Neutrophil (primary cell): ENCODE results near the gene RASSF1.
"Not testable (repeated sequence)": the region's sequence is repeated elsewhere in the genome, so short reads cannot be mapped to it uniquely, and the experiment has no call there.

Experiments used
- H3K27ac ChIP-seq: fragments of 200-600 bp; sonication (generic); 2 replicates; pipeline ENCODE4 v1.5.1; 2016; ENCODE audit warnings: mild to moderate bottlenecking, moderate library complexity
- H3K27me3 ChIP-seq: fragments of 200-600 bp; sonication (generic); 2 replicates; pipeline ENCODE4 v1.6.0; 2016; ENCODE audit warnings: mild to moderate bottlenecking
- H3K36me3 ChIP-seq: fragments of 200-600 bp; sonication (generic); 2 replicates; pipeline ENCODE4 v1.5.1; 2017
- H3K4me1 ChIP-seq, 2 experiments: fragments of 200-600 bp in 1 of 2; sonication (generic) in 1 of 2; 1 replicate in 1 of 2; 2 replicates in 1 of 2; pipeline versions ENCODE4 v1.5.1 to v1.6.1; 2013 to 2016; ENCODE audit warnings: low read depth in 1 of 2, low read length in 1 of 2, mild to moderate bottlenecking in 1 of 2, moderate library complexity in 1 of 2; ENCODE audit not compliant: control insufficient read depth in 1 of 2, insufficient read depth in 1 of 2
- H3K4me3 ChIP-seq, 2 experiments: fragments of 200-600 bp in 1 of 2; sonication (generic) in 1 of 2; 1 replicate in 1 of 2; 2 replicates in 1 of 2; pipeline ENCODE4 v1.5.1; 2013 to 2016; ENCODE audit warnings: low read depth in 1 of 2, low read length in 1 of 2, mild to moderate bottlenecking in 1 of 2, moderate library complexity in 1 of 2
- H3K9me3 ChIP-seq: fragments of 200-600 bp; sonication (generic); 2 replicates; pipeline ENCODE4 v1.5.1; 2016
- TF ChIP-seq, protein P1 (sequence below): fragments of 200-600 bp; sonication (generic); IDR thresholded peaks from 2 replicates; pipeline ENCODE4 v1.5.1; 2016; ENCODE audit warnings: antibody characterized with exemption

The RASSF1 gene

DNA sequence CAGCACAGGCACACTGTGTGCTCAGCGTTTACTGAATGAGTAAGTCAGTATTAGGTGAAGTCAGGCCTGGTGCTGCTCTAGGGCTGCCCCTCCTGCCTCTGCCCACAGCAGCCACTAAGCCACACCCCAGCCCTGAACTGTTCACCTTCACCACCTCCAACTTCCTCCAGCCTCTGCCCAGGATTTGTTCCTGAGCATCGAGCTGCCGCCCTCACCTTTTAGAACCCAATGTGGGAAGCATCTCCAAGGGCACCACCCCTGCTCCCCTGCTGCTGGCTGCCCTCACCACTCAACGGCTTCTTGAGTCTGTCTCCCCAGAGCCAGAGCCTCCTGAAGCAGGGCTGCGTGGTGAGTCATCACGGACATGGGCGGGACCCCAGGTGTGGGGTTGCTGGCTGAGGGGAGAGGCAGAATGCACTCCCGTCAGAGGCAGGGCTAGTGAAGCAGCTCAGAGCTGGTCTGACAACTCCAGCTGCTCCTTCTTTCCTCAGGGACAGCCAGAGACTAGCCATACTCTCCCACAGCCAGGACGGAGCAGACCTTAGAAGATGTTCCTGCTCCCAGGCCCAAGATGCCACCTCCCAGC, 23.9 kb downstream of the RASSF1 start:
- TF ChIP-seq, protein P1, sequence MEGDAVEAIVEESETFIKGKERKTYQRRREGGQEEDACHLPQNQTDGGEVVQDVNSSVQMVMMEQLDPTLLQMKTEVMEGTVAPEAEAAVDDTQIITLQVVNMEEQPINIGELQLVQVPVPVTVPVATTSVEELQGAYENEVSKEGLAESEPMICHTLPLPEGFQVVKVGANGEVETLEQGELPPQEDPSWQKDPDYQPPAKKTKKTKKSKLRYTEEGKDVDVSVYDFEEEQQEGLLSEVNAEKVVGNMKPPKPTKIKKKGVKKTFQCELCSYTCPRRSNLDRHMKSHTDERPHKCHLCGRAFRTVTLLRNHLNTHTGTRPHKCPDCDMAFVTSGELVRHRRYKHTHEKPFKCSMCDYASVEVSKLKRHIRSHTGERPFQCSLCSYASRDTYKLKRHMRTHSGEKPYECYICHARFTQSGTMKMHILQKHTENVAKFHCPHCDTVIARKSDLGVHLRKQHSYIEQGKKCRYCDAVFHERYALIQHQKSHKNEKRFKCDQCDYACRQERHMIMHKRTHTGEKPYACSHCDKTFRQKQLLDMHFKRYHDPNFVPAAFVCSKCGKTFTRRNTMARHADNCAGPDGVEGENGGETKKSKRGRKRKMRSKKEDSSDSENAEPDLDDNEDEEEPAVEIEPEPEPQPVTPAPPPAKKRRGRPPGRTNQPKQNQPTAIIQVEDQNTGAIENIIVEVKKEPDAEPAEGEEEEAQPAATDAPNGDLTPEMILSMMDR = no peak
- no peaks in the 10 kb centered on the region for H3K9me3 ChIP-seq
- H3K4me1 ChIP-seq = peaks cover 34 to 49% of the 10 kb centered on the region in 2 experiments
- no peak overlapping the region for H3K27ac ChIP-seq
- no peak overlapping the region for H3K4me3 ChIP-seq
- H3K36me3 ChIP-seq = peaks cover 5% of the 10 kb centered on the region
- no peaks in the 10 kb centered on the region for H3K27me3 ChIP-seq

DNA sequence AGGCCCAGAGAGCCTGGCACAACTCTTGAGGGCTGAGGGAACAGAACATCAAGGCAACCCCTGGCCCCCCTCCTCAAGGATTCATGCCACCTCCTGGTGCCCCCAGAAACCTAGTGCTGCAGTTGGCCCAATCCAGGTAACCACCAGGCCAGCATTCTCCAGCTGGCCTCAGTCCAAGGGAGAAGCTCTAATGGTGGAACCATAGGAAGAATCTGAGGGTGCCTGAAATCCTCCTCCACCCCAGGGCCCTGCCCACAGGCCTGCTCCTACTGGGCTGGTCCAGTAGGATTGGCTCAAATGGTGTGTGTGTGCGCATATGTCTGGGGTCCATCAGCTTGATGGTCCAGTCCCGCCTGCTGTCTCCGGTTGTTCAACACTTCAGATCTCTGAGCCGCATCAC, 25.8 kb downstream of the RASSF1 start:
- TF ChIP-seq, protein P1 = no peak
- no peak overlapping the region for H3K27ac ChIP-seq
- H3K9me3 ChIP-seq = no peaks in the 10 kb centered on the region
- H3K4me3 ChIP-seq = no peak overlapping the region
- peaks cover 5% of the 10 kb centered on the region for H3K36me3 ChIP-seq
- H3K4me1 ChIP-seq = peaks cover 23 to 31% of the 10 kb centered on the region in 2 experiments
- no peaks in the 10 kb centered on the region for H3K27me3 ChIP-seq

DNA sequence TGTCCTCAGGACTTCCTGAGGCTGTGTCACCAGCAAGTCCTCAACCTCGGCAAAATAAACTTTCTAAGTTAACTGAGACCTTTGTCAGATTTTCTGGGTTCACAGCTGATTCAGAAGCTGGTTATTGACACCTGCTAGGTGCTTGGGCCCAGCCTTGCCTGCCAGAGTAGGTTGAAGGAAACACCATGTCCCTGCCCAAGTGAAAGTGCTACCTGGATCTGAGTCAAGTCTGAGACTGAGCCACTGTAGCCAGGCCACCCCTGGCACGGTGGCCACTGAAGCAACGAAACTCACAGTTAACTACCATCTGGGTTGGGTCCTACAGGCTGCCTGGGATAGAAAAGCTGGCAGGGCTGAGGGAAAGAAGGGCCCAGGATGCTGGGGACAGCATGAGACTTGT, 26.3 kb downstream of the RASSF1 start:
- H3K36me3 ChIP-seq = peaks cover 5% of the 10 kb centered on the region
- TF ChIP-seq, protein P1 = no peak
- H3K9me3 ChIP-seq = no peaks in the 10 kb centered on the region
- no peak overlapping the region for H3K4me3 ChIP-seq
- peak overlapping the region; percentile 10 for H3K27ac ChIP-seq
- H3K4me1 ChIP-seq = peaks cover 18 to 26% of the 10 kb centered on the region in 2 experiments
- H3K27me3 ChIP-seq = no peaks in the 10 kb centered on the region

DNA sequence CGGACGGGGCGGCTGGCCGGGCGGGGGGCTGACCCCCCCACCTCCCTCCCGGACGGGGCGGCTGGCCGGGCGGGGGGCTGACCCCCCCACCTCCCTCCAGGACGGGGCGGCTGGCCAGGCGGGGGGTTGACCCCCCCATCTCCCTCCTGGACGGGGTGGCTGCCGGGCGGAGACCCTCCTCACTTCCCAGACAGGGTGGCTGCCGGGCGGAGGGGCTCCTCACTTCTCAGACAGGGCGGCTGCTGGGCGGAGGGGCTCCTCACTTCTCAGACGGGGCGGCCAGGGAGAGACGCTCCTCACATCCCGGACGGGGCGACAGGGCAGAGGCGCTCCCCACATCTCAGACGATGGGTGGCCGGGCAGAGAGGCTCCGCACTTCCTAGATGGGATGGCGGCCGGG, 28.6 kb downstream of the RASSF1 start:
- not testable (repeated sequence) for H3K36me3 ChIP-seq, H3K27ac ChIP-seq, H3K9me3 ChIP-seq, H3K27me3 ChIP-seq, H3K4me3 ChIP-seq, H3K4me1 ChIP-seq

DNA sequence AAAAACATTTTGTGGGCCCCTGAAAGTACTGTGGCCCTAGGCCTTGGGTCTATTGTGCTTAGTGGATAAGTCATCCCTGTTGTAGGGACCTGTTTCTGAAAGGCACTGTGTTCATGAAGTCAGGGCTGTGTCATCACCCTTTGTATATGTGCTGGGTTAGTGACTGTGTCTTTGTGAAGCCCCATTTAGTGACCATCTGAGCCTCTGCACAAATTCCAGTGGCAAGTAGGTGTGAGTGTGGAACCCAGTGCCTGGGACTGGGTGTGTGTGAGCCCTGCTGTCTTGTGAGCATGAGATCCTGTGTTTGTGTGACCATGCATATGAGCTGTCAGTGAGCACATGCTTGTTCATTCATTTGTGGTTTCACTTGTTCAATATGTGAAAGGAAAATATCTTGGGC, 36.0 kb downstream of the RASSF1 start:
- Histone ChIP-seq H3K4me1 (peaks cover 16 to 17% of the 10 kb centered on the region in 2 experiments), H3K27me3 (no peaks in the 10 kb centered on the region), H3K9me3 (no peaks in the 10 kb centered on the region), H3K36me3 (no peaks in the 10 kb centered on the region), H3K4me3 (no peak overlapping the region), H3K27ac (peak overlapping the region; percentile 13)
- TF ChIP-seq, protein P1 = no peak

DNA sequence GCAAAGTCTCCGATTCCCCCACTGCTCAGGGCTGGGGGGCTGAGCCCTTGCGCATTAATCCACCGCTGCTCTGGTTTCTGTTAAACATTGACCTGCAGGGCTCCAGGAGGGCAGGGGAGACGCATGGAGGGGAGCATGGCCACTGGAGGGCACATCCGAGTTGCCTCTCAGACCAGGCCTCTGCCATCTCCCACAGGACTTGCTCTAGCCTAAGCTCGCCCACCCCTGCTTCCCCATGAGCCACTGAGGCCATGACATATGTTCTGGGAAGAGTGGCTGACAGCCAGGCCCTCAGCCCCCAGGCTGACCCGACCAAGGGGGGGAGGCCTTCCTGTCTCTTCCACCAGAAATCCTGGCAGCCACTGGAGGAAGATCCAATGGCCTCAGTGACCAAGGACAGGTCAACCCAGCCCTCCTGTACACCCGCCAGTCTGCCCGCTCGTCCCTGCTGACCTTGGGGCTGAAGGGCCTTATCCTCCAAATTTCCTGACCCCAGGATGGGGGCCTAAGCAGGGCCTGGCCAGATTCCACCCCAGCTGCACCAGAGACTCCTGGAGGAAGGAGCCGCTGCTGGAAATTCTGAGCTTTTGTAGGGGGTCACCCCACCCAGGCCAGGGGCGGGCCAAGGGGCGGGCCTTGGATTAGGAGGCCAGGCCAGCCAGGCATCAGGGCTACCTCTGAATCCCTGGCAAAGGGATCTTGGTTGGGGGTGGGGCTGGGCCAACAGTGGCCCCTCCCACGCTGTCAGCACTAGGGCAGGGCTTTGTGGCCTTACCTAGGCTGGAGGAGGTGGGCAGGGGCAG, 37.4 kb downstream of the RASSF1 start, which contains the start of gene HYAL1:
HYAL1 (minus strand) TSS at position 562 of the 803 bp plus-strand sequence. CDS start 618 bp downstream, outside the sequence.
- Histone ChIP-seq H3K9me3 (no peaks in the 10 kb centered on the region), H3K36me3 (no peaks in the 10 kb centered on the region), H3K4me3 (no peak within 1 kb of the TSS), H3K4me1 (peaks cover 26 to 28% of the 10 kb centered on the region in 2 experiments), H3K27me3 (no peaks in the 10 kb centered on the region), H3K27ac (no peak within 1 kb of the TSS)
- TF ChIP-seq, protein P1 = no peak
